Cardiac muscle cell (in vitro differentiated cells and primary cell): ENCODE results near the gene SLC66A2. TPM values are rescaled to one million over a fixed set of nuclear protein-coding genes. Genes with fewer than 3 reads are reported as not detected.
A peak's percentile ranks its signal among the peaks of the same experiment; 100 is the strongest.

ENCODE experiments used
- DNase-seq, 2 donors: peaks; one replicate each; pipeline versions ENCODE4 v3.0.0 to v3.0.0-alpha.2; 2010 to 2017; ENCODE audit warnings: low read depth in 1 of 2, low spot score in 1 of 2
- H3K27ac ChIP-seq: fragments of 200-600 bp; sonication (generic); 2 replicates; pipeline ENCODE4 v1.5.1; 2016
- H3K27me3 ChIP-seq: fragments of 200-600 bp; sonication (generic); 2 replicates; pipeline ENCODE4 v1.6.0; 2016; ENCODE audit warnings: control low read depth
- H3K36me3 ChIP-seq: fragments of 200-600 bp; sonication (generic); 2 replicates; pipeline ENCODE4 v1.5.1; 2016; ENCODE audit warnings: control low read depth
- H3K4me1 ChIP-seq: fragments of 200-600 bp; sonication (generic); 2 replicates; pipeline ENCODE4 v1.8.1; 2017; ENCODE audit warnings: low read depth, mild to moderate bottlenecking, mixed run types
- H3K4me3 ChIP-seq: fragments of 200-600 bp; sonication (generic); 2 replicates; pipeline ENCODE4 v1.5.1; 2016; ENCODE audit warnings: mild to moderate bottlenecking
- H3K9me3 ChIP-seq: fragments of 200-600 bp; sonication (generic); 2 replicates; pipeline ENCODE4 v1.5.1; 2017; ENCODE audit warnings: low read depth, mild to moderate bottlenecking, control low read depth
- CTCF ChIP-seq: IDR thresholded peaks from 2 replicates; pipeline ENCODE4 v1.5.1; 2012; ENCODE audit warnings: low read depth, mild to moderate bottlenecking, low read length
- polyA plus RNA-seq: library from polyadenylated mRNA; unstranded; fragments of >200 nt; fragmentation: Nextera tagmentation; extraction: Ambion mirVana; gene quantifications from 2 replicates; pipeline ENCODE4 v1.2.1, GENCODE V29; 2016
- total RNA-seq: library from RNA; depleted of rRNA; stranded (reverse); fragments of >200 nt; gene quantifications from 2 replicates; pipeline ENCODE4 v1.2.3, GENCODE V29; 2016

The SLC66A2 gene
- total and polyA plus RNA-seq, 2 experiments from 2014 or later, result 36.4 to 43.9 TPM

GRCh38 chr18:79905389-79905911, 46.0 kb downstream of the SLC66A2 start:
- TF ChIP-seq CTCF, result no peak
- H3K4me1 ChIP-seq, result no peaks in the 10 kb centered on the region
- DNase-seq, result peak in 1 of 2 donors; percentile 78
- H3K36me3 ChIP-seq, result peaks cover 5% of the 10 kb centered on the region
- H3K27me3 ChIP-seq, result no peaks in the 10 kb centered on the region
- H3K9me3 ChIP-seq, result no peaks in the 10 kb centered on the region
- H3K27ac ChIP-seq, result no peak overlapping the region
- no peak overlapping the region for H3K4me3 ChIP-seq

DNA sequence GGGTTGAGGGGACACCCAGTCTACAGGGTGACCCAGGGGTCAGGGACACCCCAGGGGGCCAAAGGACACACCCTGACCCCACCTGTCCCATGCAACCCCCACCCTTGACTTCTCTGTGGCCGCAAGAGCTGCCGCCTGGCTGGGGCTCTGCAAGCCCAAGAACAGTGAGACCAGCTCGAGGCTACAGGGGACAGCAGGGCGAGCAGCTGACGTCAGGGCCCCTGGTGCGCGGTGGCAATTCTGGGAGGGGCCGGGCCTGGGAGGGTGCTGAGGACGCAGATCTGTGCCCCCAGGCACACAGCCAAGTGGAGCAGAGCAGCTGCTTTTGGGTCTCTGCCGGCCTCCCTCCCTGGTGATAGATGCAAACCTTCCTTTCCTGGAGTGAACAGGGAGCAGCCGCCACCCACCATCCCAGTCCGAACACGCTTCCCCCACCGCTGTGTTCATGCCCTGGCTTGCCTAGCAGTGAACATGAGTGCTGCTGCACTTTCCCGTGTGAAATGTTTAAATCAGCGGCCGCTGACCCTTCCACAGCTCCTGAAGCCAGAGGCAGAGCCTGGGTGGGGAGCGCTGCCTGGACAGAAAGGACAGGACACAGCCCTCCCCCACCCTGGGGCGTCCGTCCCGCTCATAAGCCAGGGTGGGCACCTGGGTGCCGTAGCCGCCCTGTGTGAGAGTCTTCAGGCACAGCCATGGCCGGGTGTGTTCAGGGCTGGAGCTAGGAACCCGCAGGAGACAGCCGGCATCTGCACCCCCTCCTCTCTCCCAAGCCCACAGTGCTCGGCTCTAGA, 46.9 kb downstream of the SLC66A2 start:
- no peaks in the 10 kb centered on the region for H3K4me1 ChIP-seq
- no peak overlapping the region for H3K27ac ChIP-seq
- no peak overlapping the region for H3K4me3 ChIP-seq
- H3K9me3 ChIP-seq, result no peaks in the 10 kb centered on the region
- H3K36me3 ChIP-seq, result peaks cover 5% of the 10 kb centered on the region
- no peak for TF ChIP-seq CTCF
- no peaks in the 10 kb centered on the region for H3K27me3 ChIP-seq
- no peak for DNase-seq

DNA sequence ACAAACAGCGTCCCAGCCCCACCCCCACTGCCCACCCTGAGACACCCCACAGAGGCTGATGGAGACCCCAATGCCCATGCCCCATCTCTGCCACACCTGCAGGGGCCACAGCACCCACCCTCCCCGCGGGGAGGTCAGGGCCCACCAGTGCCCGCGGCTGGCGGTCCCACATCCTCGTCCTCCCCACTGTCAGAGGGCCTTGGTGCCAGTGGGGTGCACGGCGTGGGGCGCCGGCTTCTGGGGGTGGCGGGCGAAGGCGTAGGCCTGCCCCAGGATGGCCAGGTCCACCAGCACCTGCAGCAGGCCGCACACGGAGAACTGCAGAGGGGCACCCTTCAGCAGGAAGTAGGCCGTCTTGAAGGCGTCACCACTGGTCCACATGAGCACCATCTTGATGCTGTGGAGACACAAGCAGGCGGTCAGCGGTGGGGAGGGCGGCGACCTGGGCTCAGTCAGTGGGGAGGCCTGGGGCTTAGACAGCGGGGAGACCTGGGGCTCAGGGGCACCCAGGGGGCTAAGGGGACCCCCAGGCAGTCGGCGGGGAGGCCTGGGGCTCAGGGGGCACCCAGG, 47.6 kb downstream of the SLC66A2 start:
- Histone ChIP-seq H3K36me3 (peaks cover 5% of the 10 kb centered on the region), H3K4me1 (no peaks in the 10 kb centered on the region), H3K27ac (no peak overlapping the region), H3K27me3 (no peaks in the 10 kb centered on the region), H3K4me3 (no peak overlapping the region), H3K9me3 (no peaks in the 10 kb centered on the region)
- DNase-seq, result no peak
- no peak for TF ChIP-seq CTCF

- no peak for TF ChIP-seq CTCF
- H3K36me3 ChIP-seq, result peaks cover 5% of the 10 kb centered on the region
- H3K9me3 ChIP-seq, result no peaks in the 10 kb centered on the region
- no peak overlapping the region for H3K27ac ChIP-seq
- H3K27me3 ChIP-seq, result no peaks in the 10 kb centered on the region
- H3K4me1 ChIP-seq, result no peaks in the 10 kb centered on the region
- DNase-seq, result no peak
- no peak overlapping the region for H3K4me3 ChIP-seq
These were observed 48.3 kb downstream of the SLC66A2 start for GRCh38 chr18:79903071-79903635.

- H3K4me3 ChIP-seq, result no peak overlapping the region
- H3K9me3 ChIP-seq, result no peaks in the 10 kb centered on the region
- H3K27me3 ChIP-seq, result no peaks in the 10 kb centered on the region
- peaks cover 5% of the 10 kb centered on the region for H3K36me3 ChIP-seq
- H3K4me1 ChIP-seq, result no peaks in the 10 kb centered on the region
- H3K27ac ChIP-seq, result no peak overlapping the region
- no peak for DNase-seq
- no peak for TF ChIP-seq CTCF
These were observed 48.8 kb downstream of the SLC66A2 start for GRCh38 chr18:79902640-79903039.
